Lower lobe of right lung (tissue), 2 donors: Measurements from ENCODE around the gene CLEC4D. TPM values are rescaled to one million over a fixed set of nuclear protein-coding genes. Genes with fewer than 3 reads are reported as not detected.

ENCODE experiments used
- ATAC-seq, 2 donors: fragments of 200-7000 bp; cut with Tn5 transposase; one replicate each; pipeline ENCODE4 v1.9.1; 2020 to 2022; ENCODE audit warnings: mild to moderate bottlenecking in 2 of 2, moderate library complexity in 2 of 2
- DNase-seq: peaks from one replicate; pipeline ENCODE4 v3.0.0-alpha.2; 2020
- H3K27ac ChIP-seq: fragments of 200-600 bp; one replicate; pipeline ENCODE4 v1.8.0; 2022
- H3K27me3 ChIP-seq: fragments of 200-600 bp; one replicate; pipeline ENCODE4 v1.8.0; 2022; ENCODE audit warnings: low read depth
- H3K36me3 ChIP-seq: fragments of 200-600 bp; one replicate; pipeline ENCODE4 v1.8.0; 2022; ENCODE audit warnings: mild to moderate bottlenecking
- H3K4me1 ChIP-seq: fragments of 200-600 bp; one replicate; pipeline ENCODE4 v1.8.0; 2022
- H3K4me3 ChIP-seq: fragments of 200-600 bp; one replicate; pipeline ENCODE4 v1.8.0; 2022; ENCODE audit warnings: mild to moderate bottlenecking
- H3K9me3 ChIP-seq: fragments of 200-600 bp; one replicate; pipeline ENCODE4 v1.8.0; 2022
- intact Hi-C: fragments of 100-400 bp; cut with DNase I; formaldehyde crosslinking; loops from one replicate; pipeline ENCODE4 v1.11.0; 2022
- total RNA-seq: library from RNA; stranded (reverse); fragmentation: NEBNext Ultra II Directional; extraction: Animal tissue kit (Norgen Biotek cat#: 25700); gene quantifications from one replicate; pipeline ENCODE4 v1.2.1, GENCODE V29; 2021
- TF ChIP-seq, protein P1 (sequence below): fragments of 200-600 bp; IDR thresholded peaks from one replicate; pipeline ENCODE4 v1.8.0; 2022; ENCODE audit warnings: antibody characterized with exemption, mild to moderate bottlenecking
- donor health status: DM: no; HTN: yes; CAD: no; lungs with severe emphysema.

CLEC4D gene
- total RNA-seq, 1 donor from 2014 or later, result 1.4 TPM

GRCh38 chr12:8553088-8553627 is 39.9 kb downstream of the CLEC4D start:
- no peaks in the 10 kb centered on the region for H3K27me3 ChIP-seq
- TF ChIP-seq, protein P1, sequence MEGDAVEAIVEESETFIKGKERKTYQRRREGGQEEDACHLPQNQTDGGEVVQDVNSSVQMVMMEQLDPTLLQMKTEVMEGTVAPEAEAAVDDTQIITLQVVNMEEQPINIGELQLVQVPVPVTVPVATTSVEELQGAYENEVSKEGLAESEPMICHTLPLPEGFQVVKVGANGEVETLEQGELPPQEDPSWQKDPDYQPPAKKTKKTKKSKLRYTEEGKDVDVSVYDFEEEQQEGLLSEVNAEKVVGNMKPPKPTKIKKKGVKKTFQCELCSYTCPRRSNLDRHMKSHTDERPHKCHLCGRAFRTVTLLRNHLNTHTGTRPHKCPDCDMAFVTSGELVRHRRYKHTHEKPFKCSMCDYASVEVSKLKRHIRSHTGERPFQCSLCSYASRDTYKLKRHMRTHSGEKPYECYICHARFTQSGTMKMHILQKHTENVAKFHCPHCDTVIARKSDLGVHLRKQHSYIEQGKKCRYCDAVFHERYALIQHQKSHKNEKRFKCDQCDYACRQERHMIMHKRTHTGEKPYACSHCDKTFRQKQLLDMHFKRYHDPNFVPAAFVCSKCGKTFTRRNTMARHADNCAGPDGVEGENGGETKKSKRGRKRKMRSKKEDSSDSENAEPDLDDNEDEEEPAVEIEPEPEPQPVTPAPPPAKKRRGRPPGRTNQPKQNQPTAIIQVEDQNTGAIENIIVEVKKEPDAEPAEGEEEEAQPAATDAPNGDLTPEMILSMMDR, result no peak
- no peak overlapping the region for H3K4me3 ChIP-seq
- no peak for ATAC-seq
- no peaks in the 10 kb centered on the region for H3K9me3 ChIP-seq
- no peak overlapping the region for H3K27ac ChIP-seq
- intact Hi-C loops, result no loop called here
- DNase-seq, result no peak
- no peaks in the 10 kb centered on the region for H3K36me3 ChIP-seq
- H3K4me1 ChIP-seq, result no peaks in the 10 kb centered on the region

GRCh38 chr12:8554451-8555195 is 41.3 kb downstream of the CLEC4D start:
- Histone ChIP-seq H3K4me1 (no peaks in the 10 kb centered on the region), H3K27ac (no peak overlapping the region), H3K27me3 (no peaks in the 10 kb centered on the region), H3K36me3 (no peaks in the 10 kb centered on the region), H3K9me3 (no peaks in the 10 kb centered on the region), H3K4me3 (no peak overlapping the region)
- ATAC-seq (no peak), DNase-seq (no peak)
- TF ChIP-seq, protein P1, result no peak
- intact Hi-C loops, result no loop called here

- TF ChIP-seq, protein P1, result no peak
- Histone ChIP-seq H3K36me3 (no peaks in the 10 kb centered on the region), H3K4me1 (no peaks in the 10 kb centered on the region), H3K27ac (no peak overlapping the region), H3K4me3 (no peak overlapping the region), H3K9me3 (no peaks in the 10 kb centered on the region), H3K27me3 (no peaks in the 10 kb centered on the region)
- ATAC-seq (no peak), DNase-seq (no peak)
- intact Hi-C loops, result no loop called here
Measured at GRCh38 chr12:8556531-8557097, 43.3 kb downstream of the CLEC4D start.

DNA sequence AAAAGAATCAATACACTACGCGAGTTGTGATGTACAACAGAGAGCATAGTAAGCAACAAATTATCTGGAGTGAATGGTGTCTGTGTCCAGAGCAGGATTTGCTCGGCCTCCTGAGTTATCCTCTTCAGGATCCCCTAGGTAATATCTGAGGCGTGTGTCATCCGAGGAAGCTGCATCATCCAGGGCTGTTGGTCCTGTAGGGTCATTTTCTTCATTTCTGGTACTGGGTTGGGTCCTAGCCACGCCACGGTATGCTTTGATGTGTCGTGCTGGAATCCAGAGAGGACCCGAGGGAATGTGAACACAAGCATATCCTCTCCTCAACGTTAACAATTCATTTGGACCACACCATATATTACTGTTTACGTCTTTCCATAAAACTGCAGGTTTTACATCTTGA is 46.4 kb downstream of the CLEC4D start:
- Histone ChIP-seq H3K4me3 (no peak overlapping the region), H3K27ac (no peak overlapping the region), H3K36me3 (no peaks in the 10 kb centered on the region), H3K27me3 (no peaks in the 10 kb centered on the region), H3K4me1 (no peaks in the 10 kb centered on the region), H3K9me3 (peaks cover 2% of the 10 kb centered on the region)
- ATAC-seq (no peak), DNase-seq (no peak)
- intact Hi-C loops, result no loop called here
- TF ChIP-seq, protein P1, result no peak

DNA sequence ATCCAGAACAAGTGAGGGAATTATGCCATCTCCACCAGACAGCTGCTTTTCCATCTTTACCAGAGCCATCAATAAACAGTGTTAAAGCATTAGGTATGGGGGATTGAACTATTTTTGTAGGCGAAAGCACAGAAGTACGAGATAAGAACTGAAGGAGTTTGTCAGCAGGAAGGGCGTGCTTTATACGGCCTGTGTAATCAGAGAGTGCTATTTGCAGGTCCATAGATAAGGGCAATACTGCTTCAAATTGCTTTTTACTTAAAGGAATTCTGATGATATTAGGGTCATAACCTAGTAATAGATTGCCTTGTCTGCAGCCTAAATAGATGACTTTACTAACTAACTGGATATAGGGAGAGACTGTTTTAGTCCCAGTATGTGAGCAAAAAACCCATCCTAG is 47.7 kb downstream of the CLEC4D start:
- Histone ChIP-seq H3K36me3 (no peaks in the 10 kb centered on the region), H3K9me3 (peaks cover 2% of the 10 kb centered on the region), H3K27me3 (no peaks in the 10 kb centered on the region), H3K4me1 (no peaks in the 10 kb centered on the region), H3K4me3 (no peak overlapping the region), H3K27ac (no peak overlapping the region)
- intact Hi-C loops, result no loop called here
- TF ChIP-seq, protein P1, result no peak
- DNase-seq (no peak), ATAC-seq (no peak)
